Activated CD4-positive, CD25-positive, alpha-beta regulatory T cell treated with anti-CD3 and anti-CD28 coated beads, Interleukin-2, amount 50 U/mL, for 72 hours (primary cell): Measurements from ENCODE around the gene PBX1.

ENCODE experiments used
- DNase-seq: peaks from one replicate; pipeline ENCODE4 v3.0.0; 2021

Gene PBX1

DNA sequence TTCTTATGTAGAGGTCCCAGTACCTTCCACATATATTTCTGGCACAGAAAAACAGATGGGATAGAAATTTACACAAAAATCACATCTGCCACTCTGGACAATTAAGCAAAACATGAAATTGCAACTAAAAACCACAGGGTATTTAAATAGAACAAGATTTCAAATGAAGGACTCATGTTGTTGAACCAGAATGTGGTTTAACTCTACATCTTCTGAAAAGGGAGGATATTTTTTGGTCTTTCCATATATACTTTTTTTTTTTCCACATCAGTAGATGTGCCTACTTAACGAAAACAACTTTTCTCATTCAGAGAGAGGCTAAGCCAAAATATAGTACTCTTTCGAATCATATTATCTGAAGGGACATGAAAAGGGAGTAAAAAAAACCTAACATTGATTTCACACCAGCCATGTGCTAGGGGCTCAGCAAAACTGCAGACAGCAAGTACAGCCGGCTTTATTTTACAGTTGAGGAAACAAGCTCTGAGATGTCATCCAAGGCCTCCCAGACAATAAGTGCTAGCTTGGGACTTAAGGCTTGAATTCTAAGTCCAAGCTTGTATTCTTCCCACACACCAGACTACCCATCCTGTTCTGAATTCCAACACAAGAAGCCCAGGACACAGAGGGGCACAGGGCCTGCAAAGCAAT, 208.9 kb downstream of the PBX1 start:
- DNase-seq, result no peak

DNA sequence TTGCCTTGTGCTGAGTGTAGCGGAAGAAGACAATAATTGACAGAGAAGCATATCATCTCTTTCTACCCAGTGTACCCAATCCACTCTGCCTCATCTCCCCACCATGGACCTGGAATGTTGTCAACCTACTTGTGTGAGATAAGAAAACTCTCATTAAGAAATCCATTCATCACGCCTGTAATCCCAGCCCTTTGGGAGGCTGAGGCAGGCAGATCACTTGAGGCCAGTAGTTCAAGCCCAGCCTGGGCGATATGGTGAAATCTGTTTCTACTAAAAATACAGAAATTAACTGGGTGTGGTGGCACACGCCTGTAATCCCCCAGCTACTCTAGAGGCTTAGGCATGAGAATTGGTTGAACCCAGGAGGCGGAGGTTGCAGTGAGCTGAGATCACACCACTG, 209.6 kb downstream of the PBX1 start:
- no peak for DNase-seq

DNA sequence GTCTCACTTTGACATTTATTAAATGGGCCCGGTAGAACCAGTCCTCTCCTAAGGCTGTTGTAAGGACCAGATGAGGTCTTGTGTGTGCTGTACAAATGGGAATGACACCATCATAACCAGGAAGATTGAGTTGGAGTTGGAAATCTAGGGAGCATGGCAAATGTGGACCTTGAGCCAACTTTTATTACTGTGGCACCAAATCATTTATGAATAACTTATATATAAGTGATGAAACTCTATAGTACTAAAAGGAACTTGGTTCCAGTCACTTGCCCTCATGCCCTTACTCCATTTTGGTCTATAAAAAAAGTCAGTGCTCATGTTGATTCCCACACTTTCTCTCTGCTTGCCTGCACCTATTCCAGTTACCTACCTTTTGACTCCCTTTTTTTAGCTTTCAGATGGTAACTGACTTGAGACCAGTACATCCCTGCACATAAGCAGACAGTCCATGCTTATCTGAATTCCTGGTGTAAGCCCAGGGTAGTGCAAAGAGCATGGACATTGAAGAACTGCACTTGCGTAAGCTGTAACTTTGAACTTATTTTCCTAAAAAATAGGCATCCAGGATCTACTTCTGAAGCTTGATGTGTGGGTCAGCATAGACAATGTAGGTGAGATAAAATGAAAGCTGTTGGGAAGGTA, 210.6 kb downstream of the PBX1 start:
- no peak for DNase-seq

DNA sequence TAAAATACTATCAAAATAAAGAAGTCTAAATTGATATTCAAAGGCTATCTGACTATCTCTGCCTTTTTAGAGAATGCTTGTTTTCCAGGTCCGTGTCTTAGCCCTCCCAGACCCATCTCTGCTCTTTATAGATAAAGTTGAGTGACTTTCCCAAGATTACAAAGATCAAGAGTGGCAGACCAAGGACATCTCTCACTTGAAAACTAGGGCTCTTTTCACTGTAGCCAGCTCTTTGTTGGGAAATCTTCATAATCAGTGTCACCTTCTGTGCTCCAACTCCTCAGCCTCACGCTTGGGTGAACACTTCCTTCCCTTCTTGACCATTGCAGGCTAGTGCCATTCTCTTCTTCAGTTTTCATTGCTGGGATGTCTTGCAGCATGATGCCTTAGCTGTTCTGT, 211.1 kb downstream of the PBX1 start:
- DNase-seq, result no peak

DNA sequence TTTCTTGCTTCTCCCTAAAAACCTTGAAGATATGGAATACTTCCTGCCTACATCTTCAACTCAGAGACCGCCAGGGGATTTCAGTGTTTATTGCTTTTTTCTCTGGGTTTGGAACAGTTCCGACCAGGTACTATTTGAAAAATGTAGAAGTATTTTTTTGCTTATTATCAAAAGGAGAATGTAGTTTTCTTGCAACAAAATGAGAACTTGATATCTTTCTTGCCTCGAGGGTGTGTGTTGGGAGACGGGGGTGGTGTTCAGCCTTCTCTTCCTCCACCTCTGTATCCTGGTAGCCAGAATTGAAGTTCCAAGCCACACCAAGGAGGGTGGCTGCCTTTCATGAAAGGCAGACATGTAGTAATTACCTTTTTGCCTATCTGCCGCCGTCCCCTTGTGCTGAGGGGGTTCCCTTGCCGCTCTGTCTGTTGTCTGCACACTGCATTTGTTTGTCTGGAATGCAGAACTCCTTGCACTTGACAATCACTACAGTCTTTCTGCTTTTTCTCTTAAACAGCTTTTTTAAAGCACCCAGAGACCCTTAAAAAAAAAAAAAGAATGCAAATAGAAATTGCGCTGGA, 212.1 kb downstream of the PBX1 start:
- DNase-seq, result no peak

DNA sequence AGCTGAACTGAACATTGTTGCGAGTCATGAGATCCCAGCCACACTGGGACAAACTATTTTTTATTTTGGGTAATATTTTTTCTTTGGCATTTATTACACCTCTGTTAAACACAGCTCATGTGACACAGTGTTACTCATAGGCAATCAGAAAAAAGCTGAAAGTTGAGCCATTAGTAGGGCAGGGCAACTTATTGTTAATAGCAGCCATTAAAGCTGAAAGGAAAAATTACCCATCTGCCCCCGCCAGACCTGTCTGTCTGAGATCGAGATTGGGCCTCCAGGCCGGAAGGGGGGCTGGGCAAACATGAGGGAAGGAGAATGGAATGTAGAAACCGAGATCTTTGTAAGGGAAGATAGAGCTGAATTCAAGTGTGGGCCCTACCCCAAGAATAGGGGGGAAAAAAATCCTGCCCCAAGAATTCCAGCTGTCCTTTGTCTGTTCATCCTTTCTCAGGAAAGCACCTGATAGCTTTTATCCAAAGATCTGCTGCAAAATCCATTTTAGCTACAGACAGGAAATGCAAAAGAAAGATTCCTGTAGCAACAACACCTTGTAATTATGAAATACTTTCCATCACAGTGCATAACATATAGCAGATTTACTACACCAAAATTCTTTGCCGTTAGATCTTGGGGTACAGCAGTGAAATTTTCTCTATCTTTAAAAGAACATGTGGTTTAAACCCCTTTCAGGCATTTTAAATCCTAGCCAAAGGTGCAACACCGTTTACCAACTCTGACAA, 212.8 kb downstream of the PBX1 start:
- DNase-seq, result no peak

DNA sequence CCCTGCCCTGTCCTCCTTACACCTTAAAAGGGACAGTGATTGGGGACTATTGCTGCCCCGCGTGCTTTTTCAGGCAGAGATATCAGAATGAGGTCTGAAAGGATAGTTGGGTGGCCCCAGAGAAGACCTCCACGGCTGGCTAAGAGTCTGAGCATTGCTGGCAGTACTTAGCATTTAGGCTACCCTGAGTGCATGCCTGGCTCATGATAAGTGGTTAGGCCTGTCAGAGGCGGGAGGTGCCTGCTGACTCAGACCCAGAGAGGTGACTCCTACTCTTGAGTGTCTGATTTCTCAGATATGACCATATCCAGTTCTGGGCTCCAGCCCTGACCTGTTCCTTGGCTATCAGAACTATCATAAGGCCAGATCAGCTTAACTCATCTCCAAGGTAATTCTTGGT, 213.7 kb downstream of the PBX1 start:
- no peak for DNase-seq

DNA sequence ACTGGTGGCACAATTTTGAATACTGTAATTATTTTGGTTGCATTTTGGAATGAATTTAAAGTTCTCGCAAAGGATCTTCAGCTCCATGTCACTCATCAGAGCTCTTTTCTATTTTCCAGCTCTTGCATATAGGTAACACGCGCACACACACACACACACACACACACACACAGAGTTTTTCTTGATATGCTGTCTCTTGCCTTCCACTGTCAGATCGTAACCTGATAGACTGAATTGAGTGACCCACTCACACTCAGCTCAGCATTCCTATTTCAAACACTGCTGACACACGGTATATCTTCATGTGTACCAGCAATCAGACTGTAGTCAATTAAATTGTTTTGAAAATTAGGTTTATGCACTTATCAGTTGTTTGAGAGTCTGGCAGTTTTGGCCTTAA, 214.1 kb downstream of the PBX1 start:
- DNase-seq, result no peak

DNA sequence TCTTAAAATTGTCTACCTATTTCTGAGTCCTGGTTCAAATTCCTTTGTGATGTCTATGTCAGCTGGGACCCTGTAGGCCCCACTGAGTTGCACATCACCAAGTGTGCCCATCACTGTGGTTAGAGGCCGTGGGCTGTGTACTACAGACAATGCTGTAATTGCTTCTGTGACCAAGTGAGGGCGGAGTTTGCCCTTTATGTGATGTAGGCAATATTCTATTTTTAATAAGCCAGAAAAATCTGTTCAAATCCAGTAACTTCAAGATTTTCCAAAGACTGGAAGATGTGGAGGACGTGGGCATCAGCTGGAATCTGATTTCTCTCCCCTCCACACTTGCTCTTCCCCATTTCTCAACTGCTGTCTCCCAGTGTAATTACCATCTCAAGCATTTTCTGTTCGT, 215.4 kb downstream of the PBX1 start:
- DNase-seq, result no peak

DNA sequence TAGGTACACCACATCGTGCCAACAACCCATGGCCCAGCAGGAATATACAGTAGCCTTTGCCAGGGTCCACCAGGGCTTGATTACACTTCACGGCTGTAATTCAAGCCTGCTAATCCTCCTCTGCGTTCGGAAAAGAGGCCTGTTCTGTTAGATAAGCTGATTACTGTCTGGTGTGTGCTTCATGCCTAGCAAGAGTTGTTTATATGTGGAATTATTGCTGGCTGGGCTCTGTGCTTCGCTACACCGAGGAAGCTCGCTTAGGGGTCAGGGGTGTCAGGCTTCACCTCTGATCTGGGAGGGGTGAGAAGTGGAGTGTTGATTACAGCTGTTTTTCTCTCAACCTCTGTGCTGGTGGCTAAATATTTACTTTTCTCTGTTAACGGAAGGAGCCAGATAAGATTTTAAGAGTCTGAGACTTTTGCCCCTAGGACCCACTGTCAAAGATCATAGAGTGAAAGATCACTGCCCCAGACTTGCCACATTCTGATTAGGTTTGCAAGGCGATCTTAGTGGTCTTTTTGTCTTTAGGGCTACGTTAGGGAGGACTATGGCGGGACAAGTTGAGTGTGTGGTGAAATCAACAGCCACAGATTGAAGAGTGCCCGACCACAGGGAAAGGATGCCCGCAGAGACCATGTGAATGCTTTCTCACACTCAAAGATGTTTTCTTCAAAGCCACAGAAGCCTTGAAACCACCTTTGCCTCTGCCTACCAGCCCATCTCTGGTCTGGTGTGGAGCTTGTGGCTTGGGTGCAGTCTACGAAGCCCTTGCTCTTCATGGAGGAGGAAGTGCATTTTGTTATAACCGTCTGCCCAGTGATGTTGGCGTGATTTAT, 216.1 kb downstream of the PBX1 start:
- DNase-seq, result no peak

DNA sequence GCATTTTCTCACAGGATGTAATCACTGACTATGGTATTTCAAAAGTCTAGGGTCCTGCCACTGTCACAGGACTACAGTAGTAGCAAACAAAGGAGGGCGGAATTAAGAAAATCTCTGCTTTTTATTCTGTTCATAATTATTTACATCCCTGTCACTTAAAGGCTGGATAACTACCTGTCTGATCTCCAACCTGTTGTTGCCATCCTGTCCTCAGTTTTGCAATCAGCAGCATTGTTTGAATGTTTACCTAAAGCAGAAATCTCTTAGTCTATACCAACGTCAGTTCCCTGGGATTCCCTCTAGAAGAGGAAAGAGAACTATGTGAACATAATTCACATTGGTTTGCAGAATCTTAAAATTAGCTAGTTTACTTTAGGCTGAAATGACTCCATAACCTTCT, 218.5 kb downstream of the PBX1 start:
- no peak for DNase-seq

DNA sequence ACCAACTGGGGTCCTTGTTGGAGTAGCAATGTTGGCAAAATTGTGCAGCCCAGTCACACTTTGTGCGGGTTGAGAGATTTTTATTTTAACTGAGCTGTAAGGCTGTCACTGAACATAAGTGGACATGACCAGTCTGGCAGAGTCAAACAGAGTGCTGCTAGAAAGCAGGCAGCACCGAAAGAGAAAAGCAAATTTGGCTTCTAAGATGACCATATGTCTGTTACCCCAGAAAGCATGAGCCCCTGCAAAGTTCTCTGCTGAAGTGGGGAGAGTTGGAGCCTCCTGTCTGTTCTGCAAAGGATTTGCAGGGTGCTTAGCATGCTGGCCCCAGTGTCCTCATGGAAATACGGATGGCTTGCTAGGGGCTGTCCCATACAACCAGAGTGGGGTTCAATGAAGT, 220.4 kb downstream of the PBX1 start:
- DNase-seq, result no peak

DNA sequence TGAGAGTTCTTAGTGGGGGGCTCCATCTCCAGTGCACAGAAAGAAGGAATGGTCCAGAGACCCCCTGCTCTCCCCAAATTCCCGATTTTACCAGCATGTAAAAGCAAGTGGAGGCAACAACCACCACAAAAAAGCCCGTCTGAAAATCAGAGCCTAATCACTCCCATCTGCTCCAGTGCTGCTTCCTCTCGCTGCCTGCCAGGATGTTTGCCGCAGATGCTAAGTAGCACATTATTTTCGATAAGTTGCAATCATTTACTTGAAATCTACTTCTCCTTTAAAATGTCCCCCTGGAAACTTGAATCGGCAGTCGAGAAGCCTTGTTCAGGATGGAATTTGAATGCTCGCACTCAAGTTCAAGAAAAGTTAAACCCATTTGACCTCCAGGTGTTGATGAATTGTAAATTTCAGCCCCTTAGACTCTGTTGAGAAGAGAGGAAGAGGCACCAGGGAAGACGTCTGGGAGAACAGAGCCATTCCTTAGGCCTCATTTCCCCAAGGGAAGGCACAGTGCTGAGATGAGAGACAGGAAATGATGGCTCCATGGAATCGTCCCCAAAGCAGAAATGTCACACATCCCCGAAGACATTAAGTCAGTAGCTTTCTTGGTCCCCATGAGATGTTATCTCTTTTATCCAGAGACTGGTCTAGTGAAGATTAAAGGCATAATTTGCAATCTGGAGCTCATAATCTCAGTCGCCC, 221.3 kb downstream of the PBX1 start:
- DNase-seq, result no peak

DNA sequence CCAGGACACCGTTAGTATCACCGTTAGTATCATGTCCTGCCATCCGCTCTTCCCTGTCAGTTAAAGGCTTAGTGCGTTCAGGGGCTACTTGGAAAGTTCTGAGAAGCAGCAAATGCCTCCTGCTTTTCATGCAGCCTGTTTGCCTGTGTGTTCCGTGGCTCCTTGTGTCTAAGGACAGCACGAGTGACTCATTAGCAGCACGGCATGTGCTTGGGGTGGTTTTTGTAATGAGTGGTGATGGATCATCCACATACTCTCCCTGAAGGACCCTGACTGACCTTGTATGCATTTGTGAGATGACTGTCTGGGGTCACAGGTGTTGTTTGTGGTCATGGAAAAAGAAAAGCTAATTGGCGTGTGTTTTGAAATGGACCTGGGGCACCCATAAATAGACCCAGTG, 221.9 kb downstream of the PBX1 start:
- no peak for DNase-seq

DNA sequence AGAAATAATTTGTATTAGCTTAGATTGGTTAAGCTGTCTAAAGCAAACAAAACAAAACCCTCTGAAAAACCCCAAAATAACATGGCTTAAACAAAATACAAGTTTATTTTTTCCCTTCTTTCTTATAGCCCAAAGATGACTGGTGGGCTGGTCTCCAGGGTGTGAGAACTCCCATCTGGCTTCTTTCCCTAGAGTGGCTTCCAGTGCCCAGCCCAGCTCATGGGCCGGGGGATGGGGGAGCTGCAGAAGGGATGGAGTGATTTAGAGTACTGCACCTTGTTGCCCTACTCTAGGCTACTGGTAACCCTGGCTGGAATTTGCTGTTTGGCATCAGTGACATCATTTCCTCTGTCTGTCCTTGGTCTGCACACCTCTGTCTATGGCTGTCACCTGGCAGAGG, 223.0 kb downstream of the PBX1 start:
- no peak for DNase-seq

DNA sequence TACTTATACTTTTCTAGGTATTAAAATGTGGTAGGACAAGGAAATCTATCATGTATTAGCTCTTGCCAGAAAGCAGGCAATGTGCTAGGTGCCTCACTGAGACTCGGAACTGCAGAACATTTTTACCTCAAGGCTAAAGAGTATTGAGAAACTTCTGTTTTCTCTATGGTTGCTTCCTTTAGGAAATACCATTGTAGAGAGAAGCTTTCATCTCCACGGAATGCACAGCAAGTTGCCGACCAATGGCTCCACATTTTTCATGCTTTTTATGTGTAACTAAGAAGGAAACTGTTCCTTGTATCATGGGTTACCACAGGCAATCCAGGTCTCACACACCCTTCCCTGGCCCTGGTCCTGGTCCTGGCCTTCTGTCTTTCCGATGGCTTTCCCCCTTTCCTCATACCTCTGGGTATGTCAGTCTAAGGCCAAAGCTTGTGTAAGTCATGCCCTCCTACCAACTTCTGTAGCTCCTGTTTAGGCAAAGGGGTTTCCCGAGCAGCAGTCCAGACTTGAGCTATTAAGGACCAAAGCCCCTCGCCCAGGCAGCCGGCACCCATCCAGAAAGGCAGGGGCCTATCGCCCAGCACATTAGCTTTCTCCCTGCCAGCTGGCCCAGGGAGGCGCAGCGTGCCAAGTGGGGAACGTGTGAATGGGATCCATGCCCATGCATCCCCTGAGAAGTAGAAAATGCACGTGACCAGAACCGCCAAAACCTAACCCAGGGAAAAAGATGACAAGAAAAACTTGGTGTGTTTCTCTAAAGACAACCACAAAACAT, 225.0 kb downstream of the PBX1 start:
- no peak for DNase-seq

DNA sequence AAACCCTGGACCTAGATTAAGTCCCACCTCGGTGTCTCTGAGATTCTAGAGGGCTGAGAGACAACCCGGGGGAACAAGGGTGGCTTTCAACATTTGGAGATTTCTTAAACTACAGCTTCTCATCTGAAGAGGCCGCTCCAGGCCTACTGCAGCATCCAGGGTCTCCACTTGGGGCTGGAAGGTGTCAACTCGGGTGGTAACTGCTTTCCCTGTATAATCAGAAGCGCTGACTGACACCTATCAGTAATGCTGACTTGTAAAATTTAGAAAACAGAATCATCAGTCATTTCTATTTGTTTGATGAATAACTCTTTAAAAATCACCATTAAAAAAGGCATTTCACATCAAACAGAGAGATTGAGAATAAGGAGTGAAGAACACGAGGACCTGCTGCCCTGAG, 226.0 kb downstream of the PBX1 start:
- DNase-seq, result no peak

DNA sequence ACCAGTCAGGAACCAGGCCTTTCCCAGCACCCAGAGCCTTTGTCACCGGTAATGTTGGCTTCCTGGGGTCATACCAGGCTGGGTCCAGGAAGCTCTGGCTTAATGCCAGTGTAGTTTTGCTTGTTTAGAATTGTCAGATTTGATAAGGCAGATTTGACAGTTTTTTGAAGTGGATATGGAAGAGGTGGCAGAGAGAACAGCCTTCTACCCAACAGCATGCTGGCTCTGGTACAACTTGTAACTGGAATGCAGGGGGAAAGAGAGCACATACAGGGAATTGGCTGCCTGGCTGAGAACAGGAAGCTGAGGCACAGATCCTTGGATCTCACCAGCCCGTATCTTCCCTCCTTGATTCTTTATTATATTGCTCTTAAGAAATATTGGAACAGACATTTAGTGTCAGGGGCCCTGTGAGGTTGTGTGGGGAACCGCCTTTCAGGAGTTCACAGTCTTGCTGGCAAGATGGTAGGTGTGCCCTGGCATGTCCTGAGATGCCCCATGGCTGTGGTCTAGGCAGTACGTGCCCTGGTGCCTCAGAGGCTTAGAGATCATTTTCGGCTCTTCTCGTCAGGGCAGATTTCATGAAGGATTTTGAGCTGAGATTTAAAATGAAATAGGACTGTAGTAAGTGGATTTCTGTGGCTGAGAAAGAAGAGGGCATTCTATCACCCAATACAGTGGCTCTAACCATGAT, 227.0 kb downstream of the PBX1 start:
- DNase-seq, result no peak

DNA sequence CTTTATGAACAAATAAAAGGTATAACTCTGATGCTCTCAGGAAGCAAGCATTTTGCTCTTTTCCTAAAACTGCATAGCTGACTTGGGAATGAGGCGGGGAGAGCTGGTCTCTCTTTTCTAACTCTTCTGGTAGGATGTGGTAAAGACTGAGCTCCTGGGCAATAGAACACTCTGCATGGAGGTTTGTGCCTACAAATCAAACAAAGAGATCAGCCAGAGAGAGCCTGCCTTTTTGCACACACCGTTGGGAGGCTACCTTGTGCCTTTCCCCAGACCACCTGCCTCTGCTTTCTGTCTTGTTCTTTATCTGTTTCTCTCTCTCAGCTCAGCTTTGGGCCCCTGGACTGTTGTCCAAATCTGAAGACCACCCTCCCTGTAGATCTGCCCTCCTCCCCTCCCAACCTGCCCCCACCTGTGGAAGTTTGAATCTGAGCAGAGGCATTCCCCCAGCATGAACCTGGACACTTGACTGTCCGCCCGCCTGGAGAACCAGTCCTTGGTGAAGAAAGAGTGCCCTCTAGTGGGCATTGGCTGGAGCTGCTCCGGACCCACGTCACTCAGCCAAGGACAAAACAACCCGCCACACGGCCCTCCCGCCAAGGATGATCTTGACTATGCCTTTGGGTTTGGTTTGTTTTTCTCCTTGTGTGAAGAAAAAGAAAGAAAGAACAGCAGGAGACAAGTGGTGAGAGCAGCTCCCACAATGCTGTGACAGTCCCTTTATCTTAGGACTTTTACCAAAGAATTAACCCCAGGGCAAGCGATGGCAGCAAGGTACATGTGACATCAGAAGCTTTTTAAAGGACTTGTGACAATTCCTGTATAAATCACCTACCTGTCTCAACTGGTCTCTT, 228.2 kb downstream of the PBX1 start:
- peak; percentile 45 for DNase-seq

DNA sequence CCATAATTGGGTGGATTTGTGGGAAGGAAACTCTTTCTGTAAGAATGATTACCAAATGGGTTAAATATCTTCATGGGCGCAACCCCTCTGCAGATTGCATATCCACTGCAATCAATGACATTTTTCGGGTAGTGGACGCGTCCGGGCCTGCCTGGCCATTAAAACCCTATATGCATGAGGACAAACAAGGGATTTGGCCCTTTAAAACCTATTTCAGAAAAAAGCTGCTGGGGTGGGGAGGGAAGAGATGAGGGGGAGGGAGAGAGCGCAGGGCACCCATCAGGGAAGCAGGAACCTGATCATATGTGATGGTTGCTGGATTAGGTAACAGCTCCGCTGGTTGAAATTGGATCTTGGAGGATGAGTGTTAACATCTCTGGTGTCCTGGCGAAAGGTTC, 228.8 kb downstream of the PBX1 start:
- DNase-seq, result no peak
